Testis (tissue), 2 donors: ENCODE results near the gene ZNF83.

Experiments
- CTCF ChIP-seq, 3 experiments: fragments of 450-650 bp in 2 of 3; fragments of 200-600 bp in 1 of 3; sonication (generic) in 1 of 3; IDR thresholded peaks; one replicate each; pipeline ENCODE4 v1.5.1; 2016 to 2019; ENCODE audit warnings: antibody characterized with exemption in 3 of 3, mild to moderate bottlenecking in 2 of 3, moderate library complexity in 1 of 3
- POLR2A ChIP-seq: fragments of 450-650 bp; IDR thresholded peaks from one replicate; pipeline ENCODE4 v1.6.1; 2017; ENCODE audit warnings: antibody characterized with exemption, mild to moderate bottlenecking, moderate library complexity

- no peak for TF ChIP-seq CTCF (IDR thresholded peaks at IDR 0.05)
- no peak for TF ChIP-seq POLR2A
Measured at GRCh38 chr19:52626915-52627314, 11.2 kb downstream of the ZNF83 start.
